Fibroblast of skin of abdomen (primary cell): ENCODE results near the gene PCSK2.
A peak's percentile ranks its signal among the peaks of the same experiment; 100 is the strongest.

Source experiments
- DNase-seq: peaks from one replicate; pipeline ENCODE4 v3.0.0-alpha.2; 2013

Gene PCSK2

DNA sequence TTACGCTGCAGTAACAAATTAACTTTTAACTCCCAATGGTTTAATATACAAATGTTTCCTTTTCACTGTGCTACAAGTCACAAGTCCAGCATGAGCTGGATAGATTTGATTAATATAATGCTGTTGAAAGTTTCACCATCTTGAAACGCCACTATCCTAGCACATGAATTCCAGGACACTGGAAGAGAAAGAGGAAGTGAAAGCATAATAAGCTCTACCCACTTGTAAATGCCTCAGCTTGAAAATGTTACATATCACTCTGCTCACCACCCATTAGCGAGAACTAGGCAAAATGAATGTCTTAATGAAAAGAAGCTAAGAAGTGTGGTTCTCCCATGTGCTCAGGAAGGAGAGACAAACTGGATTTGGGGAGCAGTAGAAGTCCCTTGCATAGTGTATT is 46.9 kb downstream of the PCSK2 start:
- no peak for DNase-seq

DNA sequence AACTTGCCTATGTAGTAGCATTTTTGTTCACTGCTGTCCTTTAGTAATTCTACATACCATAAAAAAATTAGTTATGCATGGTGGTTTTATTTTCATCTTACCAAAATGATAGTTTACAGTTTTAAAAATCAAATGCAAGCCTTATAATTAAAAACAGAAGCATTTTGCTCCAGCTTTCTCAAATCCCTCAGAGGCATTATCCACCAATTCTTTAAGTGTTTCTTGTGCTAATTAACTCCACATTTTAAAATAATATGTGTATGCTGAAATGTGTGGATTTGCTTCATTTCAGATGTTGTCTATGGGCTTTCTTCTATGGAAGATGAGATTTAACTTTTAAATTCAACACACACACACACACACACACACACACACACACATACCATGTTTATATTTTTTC is 49.3 kb downstream of the PCSK2 start:
- DNase-seq: peak; percentile 11

- DNase-seq: peak; percentile 7
Measured at GRCh38 chr20:17281478-17281877, 54.6 kb downstream of the PCSK2 start.

DNA sequence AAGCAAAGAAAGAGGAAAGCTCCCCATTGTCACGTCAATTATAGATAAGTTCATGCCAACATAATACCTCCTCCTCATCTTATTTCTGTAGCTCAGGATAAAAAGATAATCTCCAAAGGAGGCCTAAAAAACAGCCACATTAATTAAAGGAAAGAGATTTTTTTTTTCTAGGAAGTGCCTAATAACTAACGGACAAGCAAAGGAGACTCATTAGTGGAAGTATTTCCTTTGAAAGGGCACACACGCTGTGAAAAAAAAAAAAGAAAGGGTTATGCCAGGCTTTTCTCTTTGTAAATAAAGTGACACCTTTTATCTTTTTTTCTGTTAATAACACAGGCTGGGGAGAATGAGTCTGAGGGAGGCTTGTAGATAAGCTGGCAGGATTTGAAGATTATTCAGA is 55.7 kb downstream of the PCSK2 start:
- no peak for DNase-seq

DNA sequence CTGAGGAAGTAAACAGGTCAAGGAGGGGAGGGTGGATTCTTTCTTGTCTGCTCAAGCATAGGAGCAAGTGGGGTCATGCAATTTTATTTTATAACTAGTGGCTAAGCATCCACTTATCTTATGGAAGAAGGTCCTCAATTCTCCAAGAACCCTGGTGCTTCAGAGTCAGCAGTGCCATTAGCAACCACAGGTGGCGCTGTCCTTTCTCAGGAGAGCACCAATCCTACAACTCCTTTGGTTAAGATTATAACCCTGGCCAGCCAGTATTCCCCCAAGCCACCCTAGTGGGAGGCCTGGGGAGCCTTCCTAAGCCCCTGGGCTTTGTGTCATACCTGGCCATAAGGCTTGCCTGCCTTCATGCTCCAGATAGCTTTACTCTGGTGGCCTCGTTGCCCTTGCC is 60.7 kb downstream of the PCSK2 start:
- no peak for DNase-seq

DNA sequence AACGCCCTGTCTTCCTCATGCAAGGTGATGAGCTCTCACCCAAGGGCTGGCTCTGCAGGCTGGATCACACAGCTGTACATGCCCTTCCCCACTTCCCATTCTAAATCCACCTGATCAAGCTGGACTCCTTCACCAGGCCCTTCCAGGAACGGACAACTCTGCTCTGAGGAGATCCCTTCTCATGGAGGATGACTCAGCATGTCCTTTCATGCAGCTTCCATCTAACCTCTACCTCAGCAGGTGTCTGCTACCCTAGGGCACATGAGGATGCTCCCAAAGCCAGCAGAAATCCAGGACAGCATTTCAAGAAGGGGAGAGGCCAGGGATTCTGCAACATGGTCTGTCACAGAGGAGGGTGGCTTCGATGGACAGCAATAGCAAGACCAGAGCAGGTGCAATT is 61.2 kb downstream of the PCSK2 start:
- no peak for DNase-seq

GRCh38 chr20:17295151-17295726 is 68.4 kb downstream of the PCSK2 start:
- no peak for DNase-seq

DNA sequence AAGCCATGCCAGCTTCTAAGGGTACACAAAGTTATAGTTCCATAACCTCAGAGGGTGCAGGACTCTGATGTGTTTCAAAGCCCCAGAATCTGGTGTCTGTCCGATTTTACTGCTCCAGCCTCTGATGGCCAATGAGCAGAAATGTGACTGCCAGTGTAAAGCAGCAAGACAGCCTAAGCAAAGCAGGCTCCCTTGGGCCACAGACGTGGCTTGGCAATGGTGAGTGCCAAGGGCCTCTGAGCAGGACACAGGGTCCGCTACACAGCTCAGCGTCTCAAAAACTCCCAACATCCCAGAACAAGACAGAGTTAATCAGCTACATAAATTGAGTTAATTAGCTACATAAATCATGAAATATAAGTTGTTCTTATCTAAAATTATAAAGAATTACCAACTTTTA is 69.2 kb downstream of the PCSK2 start:
- DNase-seq: no peak

GRCh38 chr20:17298171-17298570 is 71.3 kb downstream of the PCSK2 start:
- DNase-seq: no peak

GRCh38 chr20:17298751-17299150 is 71.9 kb downstream of the PCSK2 start:
- DNase-seq: no peak

- no peak for DNase-seq
Measured at GRCh38 chr20:17300113-17300512, 73.3 kb downstream of the PCSK2 start.

- DNase-seq: no peak
Measured at GRCh38 chr20:17304774-17305173, 77.9 kb downstream of the PCSK2 start.

DNA sequence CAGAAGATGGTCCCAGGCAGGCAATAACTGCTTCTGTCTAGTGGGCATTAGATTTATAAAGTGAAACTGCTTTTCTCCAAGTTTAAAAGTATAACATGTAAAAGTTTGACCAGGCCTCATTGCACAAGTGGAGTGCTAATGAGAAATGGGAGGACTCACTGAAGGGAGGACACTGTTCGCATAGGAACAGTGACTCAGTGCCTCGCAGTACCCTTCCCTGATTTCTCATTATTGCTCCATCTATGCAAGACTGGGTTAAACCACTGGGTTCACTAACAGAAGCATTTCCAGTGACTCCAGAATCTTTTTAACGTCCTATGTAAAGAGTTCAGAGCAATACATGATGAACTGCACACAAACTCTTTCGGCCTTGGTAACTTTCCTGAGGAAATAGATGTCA is 79.6 kb downstream of the PCSK2 start:
- DNase-seq: no peak

DNA sequence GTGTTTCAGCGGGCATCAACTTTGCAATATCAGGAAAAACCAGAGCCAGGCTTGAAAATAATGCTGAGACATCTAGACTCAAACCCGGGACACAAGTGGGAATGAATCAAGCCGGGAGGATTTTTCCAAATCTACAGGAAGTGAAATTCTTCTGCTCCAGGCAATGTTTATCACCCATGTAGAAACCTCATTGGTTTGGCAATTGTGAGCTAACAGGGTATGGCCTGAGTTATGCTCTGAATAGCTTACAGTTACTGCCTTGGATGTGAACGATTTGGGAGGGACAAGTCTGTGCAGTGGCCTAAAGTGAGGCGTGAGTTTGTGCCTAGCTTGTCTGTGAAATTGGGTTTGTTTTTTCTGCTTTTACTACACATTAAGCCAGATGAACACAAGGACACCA is 87.4 kb downstream of the PCSK2 start:
- no peak for DNase-seq

DNA sequence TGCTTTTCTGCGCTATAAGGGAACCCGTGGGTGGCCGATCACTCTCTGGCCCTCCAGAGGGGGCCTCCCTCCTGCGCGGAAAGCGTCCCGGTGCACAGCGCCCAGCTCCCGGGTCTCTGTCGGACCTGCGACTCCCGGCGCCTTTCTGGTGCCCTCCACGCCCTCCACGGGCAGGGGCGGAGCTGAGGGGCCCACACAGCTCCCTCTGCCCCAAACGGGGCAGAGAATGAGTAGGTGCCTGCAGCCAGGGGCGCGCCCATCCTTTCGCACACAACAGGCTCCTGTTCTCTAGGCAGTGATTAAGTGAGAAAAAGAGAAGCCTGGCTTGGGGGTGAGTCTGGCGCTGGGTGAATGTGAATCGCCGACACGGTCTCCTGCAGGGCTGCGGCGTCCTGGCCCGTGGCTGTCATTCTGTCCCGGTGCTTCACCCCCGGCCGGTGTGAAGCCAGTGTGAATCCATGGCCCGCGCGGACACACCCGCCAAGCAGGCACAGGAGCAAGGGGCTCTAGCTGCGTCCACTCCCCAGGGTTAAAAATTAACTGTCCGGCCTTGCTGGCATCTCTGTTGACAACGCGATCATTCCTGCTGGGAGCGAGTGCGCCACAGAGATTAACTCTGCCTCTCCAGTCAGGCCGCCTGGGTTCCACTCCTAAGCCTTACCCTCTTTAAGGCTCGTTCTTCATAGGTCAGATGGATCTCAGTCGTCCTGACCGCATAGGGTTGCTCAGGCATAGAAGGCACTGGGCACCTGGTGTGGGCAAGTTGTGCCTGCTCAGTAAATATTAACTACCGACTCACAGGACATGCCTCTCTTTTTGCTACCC is 88.8 kb downstream of the PCSK2 start:
- DNase-seq: no peak

DNA sequence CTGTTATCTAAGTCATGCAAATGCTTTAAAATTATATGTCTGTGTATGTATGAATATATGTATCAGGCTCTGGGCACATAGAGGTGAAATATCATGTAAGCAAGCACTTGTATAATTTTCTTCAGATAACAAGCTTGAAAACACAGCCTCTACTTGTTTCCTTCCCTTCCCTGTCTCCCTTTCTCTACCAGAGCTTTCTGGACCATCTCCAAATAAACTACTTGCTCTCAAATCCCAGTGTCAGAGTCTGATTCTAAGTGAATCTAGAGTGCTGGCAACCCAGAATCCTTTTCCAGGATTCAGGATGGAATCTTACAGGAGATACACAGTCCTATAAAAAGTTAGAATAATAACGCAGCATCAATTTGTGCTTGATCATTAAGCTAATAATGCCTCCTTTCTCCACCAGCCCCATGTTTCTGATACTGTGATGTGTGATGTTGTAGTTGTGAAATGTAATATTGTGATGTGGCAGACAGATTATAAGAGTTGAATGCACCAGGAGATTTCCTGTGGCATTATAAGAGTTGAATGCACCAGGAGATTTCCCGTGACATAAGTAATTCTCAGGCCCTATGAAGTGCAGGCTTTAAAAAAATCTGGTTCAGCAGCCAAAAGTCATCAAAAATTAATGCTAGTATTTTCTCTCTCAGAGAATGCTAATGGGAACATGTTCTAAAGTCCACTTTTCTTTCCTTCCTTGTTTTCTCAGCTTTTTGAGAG is 89.6 kb downstream of the PCSK2 start:
- no peak for DNase-seq

DNA sequence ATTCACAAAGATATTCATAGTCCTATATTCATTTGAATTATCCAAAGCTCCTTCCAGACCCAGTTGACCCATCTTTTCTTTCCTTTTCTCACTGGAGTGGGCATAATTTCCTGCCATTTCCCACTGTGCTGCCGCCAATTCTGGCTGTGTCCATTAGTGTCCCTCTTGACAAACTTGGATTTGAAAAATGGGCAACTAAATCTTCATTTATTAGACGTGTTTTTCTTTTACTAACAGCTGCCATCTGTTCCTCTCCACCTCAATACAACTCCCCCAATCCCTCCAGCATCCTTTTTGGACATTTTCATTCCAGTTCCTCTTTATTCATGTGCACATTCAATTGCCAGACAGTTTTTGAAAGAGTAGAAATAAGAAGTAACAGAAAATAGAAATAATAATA is 90.5 kb downstream of the PCSK2 start:
- no peak for DNase-seq

DNA sequence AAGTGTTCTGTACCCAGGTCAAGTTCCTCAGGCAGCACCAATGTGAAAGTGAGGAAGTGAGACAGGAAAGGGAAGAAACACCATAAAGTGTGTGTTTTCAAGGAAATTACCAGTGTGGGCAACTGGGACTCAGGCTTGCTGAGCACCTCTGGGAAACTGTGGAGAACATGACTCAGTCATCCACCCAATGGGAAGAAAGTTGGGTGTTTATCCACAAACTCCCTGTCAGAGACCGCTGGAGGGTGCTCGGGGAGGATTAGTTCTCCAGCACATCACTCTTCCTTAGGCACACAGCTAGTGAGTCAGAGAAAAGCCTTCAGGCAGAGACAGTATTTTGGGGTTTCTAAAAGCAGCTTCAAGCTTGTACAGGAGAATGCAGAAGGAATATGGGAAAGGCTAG is 93.6 kb downstream of the PCSK2 start:
- DNase-seq: no peak

DNA sequence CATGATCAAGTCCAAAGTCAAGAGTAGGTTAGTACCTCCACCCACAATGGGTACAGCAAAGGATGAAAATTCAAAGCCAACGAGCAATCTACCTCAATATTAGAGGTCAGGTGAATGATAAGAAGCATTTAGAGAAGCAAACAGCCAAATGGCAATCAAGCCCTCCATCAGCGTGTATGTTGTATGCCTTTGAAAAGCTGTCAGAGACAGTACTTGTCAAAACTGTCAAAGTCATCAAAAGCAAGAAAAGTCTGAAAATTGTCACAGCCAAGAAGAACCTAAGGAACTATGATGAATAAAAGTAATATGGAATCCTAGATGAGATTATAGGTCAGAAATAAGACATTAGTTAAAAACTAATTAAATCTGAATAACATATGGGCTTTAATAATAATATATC is 99.3 kb downstream of the PCSK2 start:
- DNase-seq: no peak

GRCh38 chr20:17327185-17328148 is 100.6 kb downstream of the PCSK2 start:
- no peak for DNase-seq

GRCh38 chr20:17334932-17335331 is 108.1 kb downstream of the PCSK2 start:
- peak; percentile 80 for DNase-seq

GRCh38 chr20:17339000-17339399 is 112.2 kb downstream of the PCSK2 start:
- no peak for DNase-seq

GRCh38 chr20:17343091-17343490 is 116.3 kb downstream of the PCSK2 start:
- DNase-seq: peak; percentile 28
